ENCODE measurements around the gene CPN2. TPM values are rescaled to one million over a fixed set of nuclear protein-coding genes. Genes with fewer than 3 reads are reported as not detected.

Gene CPN2
- total and polyA plus RNA-seq, 2 donors (not counting 1 experiment from before 2014, with no cell fraction given): not detected

DNA sequence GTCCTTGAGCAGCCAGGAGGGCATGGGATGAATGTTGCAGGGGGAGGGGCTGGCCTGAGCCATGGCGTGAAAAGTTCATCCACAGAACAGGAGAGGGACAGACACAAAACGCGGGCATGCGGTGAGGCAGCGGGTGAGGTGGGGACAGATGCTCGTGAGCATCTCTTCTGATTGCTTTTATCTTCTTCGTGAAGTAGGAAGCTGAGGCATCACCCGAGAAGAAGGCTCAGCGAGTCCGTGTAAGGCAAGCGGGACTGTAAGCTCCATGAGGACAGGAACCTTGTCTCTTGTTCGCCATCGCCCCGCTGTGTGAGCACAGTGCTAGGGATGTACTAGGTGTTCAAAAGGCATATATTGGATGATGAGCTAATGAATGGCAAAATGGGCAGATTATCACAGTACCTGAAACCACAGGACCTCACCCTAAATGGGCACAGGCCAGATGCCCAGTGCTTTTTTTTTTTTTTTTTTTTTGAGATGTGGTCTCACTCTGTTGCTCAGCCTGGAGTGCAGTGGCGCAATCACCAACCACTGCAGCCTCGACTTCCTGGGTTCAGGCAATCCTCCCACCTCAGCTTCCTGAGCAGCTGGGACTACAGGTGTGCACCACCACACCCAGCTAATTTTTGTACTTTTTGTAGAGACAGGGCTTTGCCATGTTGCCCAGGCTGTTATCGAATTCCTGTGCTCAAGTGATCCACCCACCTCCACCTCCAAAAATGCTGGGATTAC, 46.8 kb downstream of the CPN2 start:
- peaks cover 0 to 10% (median 2%) of the 10 kb centered on the region in 4 experiments for H3K27me3 ChIP-seq (replicated peaks in 1 of 4; ENCODE audit: control extremely low read depth in 1 of 4, control insufficient read depth in 3 of 4, insufficient read depth in 4 of 4, low read length in 3 of 4)
- H3K9me3 Mint-ChIP-seq (ENCODE audit: insufficient read depth): no peaks in the 10 kb centered on the region
- DNase-seq (no peak), ATAC-seq (ENCODE audit: low read depth) (no peak)
- no peak overlapping the region for H2AFZ ChIP-seq (ENCODE audit: insufficient read depth, low read depth, low read length, poor library complexity, severe bottlenecking)
- H3K4me1 ChIP-seq (ENCODE audit: control insufficient read depth in 2 of 2, insufficient read depth in 2 of 2, low read length in 2 of 2): peaks cover 49 to 63% of the 10 kb centered on the region in 2 donors
- H3K9me3 ChIP-seq (ENCODE audit: control extremely low read depth in 1 of 3, control insufficient read depth in 2 of 3, insufficient read depth in 1 of 3, low read length in 2 of 3): peaks cover 0 to 24% (median 6%) of the 10 kb centered on the region in 3 donors
- POLR2A ChIA-PET: no interaction called here
- no peak overlapping the region for H3K9ac ChIP-seq (ENCODE audit: low read length)
- H3K4me2 ChIP-seq (replicated peaks; ENCODE audit: low read depth, low read length, poor library complexity, severe bottlenecking): peak overlapping the region; percentile 92
- H4K20me1 ChIP-seq (ENCODE audit: control insufficient read depth, insufficient read depth, low read length, poor library complexity, severe bottlenecking): peaks cover 5% of the 10 kb centered on the region
- H3K27ac ChIP-seq (ENCODE audit: low read length in 2 of 2): no peak overlapping the region
- H3K27me3 Mint-ChIP-seq: peaks cover 5% of the 10 kb centered on the region
- TF ChIP-seq, protein P1, sequence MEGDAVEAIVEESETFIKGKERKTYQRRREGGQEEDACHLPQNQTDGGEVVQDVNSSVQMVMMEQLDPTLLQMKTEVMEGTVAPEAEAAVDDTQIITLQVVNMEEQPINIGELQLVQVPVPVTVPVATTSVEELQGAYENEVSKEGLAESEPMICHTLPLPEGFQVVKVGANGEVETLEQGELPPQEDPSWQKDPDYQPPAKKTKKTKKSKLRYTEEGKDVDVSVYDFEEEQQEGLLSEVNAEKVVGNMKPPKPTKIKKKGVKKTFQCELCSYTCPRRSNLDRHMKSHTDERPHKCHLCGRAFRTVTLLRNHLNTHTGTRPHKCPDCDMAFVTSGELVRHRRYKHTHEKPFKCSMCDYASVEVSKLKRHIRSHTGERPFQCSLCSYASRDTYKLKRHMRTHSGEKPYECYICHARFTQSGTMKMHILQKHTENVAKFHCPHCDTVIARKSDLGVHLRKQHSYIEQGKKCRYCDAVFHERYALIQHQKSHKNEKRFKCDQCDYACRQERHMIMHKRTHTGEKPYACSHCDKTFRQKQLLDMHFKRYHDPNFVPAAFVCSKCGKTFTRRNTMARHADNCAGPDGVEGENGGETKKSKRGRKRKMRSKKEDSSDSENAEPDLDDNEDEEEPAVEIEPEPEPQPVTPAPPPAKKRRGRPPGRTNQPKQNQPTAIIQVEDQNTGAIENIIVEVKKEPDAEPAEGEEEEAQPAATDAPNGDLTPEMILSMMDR (IDR thresholded peaks at IDR 0.05): no peak
- no peak for TF ChIP-seq EZH2 (IDR thresholded peaks at IDR 0.05; ENCODE audit: borderline replicate concordance, insufficient read depth, low read depth, low read length, poor library complexity, severe bottlenecking)
- CTCF ChIA-PET: interaction anchor here (0.6 to 4.1 kb wide), 9 partner anchors 9 to 524 kb away, joined by 3 to 47 read pairs (median 3); no protein-coding TSS in a partner anchor
- H3K79me2 ChIP-seq (ENCODE audit: control insufficient read depth, insufficient read depth, low read length): no peaks in the 10 kb centered on the region
- H3K36me3 ChIP-seq (replicated peaks in 1 of 2; ENCODE audit: control extremely low read depth in 1 of 2, control insufficient read depth in 1 of 2, extremely low read depth in 1 of 2, insufficient read depth in 2 of 2, low read length in 1 of 2): no peaks in the 10 kb centered on the region
- no peak overlapping the region for H3K27ac Mint-ChIP-seq
- H3K4me1 Mint-ChIP-seq: peaks cover 52% of the 10 kb centered on the region
- no peak overlapping the region for H3K4me3 Mint-ChIP-seq
- WGBS (ENCODE audit: insufficient coverage): 79% methylated on average over 14 of the region's 17 CpGs
- intact Hi-C loops (cut with micrococcal nuclease): loop anchor here (10.0 kb wide), 1 partner anchor 430 kb away; no protein-coding TSS in a partner anchor
- no peak overlapping the region for H3K4me3 ChIP-seq (ENCODE audit: control extremely low read depth in 1 of 5, extremely low read depth in 1 of 5, insufficient read depth in 1 of 5, low read depth in 2 of 5, low read length in 4 of 5)

DNA sequence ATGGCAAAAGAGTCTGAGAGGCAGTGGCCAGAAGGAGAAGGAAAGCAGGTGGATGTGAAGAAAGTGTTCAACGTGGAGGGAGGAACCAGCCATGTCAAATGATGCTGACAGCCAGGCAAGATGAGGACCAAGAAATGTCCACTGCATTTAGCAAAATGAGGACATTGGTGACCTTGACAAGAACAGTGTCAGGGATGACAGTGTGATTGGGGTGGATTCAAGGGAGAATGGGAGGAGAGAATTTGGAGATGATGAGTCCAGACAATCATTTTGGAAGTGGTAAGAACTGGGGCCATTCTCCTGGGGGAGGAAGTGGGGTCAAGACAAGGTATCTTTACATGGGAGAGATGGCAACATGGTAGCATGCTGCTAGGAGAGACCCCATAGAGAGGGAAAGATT, 47.4 kb downstream of the CPN2 start:
- H3K36me3 ChIP-seq (replicated peaks in 1 of 2; ENCODE audit: control extremely low read depth in 1 of 2, control insufficient read depth in 1 of 2, extremely low read depth in 1 of 2, insufficient read depth in 2 of 2, low read length in 1 of 2): no peaks in the 10 kb centered on the region
- no peak for ATAC-seq (ENCODE audit: low read depth)
- H3K4me2 ChIP-seq (replicated peaks; ENCODE audit: low read depth, low read length, poor library complexity, severe bottlenecking): no peak overlapping the region
- H4K20me1 ChIP-seq (ENCODE audit: control insufficient read depth, insufficient read depth, low read length, poor library complexity, severe bottlenecking): peaks cover 5% of the 10 kb centered on the region
- ChIA-PET CTCF (interaction anchor here (1.0 to 2.2 kb wide), 2 partner anchors 12 to 523 kb away, joined by 5 to 6 read pairs; no protein-coding TSS in a partner anchor), POLR2A (no interaction called here)
- no peaks in the 10 kb centered on the region for H3K79me2 ChIP-seq (ENCODE audit: control insufficient read depth, insufficient read depth, low read length)
- no peaks in the 10 kb centered on the region for H3K9me3 Mint-ChIP-seq (ENCODE audit: insufficient read depth)
- DNase-seq: no peak
- peaks cover 0 to 10% (median 2%) of the 10 kb centered on the region in 4 experiments for H3K27me3 ChIP-seq (replicated peaks in 1 of 4; ENCODE audit: control extremely low read depth in 1 of 4, control insufficient read depth in 3 of 4, insufficient read depth in 4 of 4, low read length in 3 of 4)
- no peak overlapping the region for H3K27ac Mint-ChIP-seq
- H3K27me3 Mint-ChIP-seq: peaks cover 5% of the 10 kb centered on the region
- intact Hi-C loops (cut with micrococcal nuclease): loop anchor here (10.0 kb wide), 1 partner anchor 429 kb away; no protein-coding TSS in a partner anchor
- H3K4me1 ChIP-seq (ENCODE audit: control insufficient read depth in 2 of 2, insufficient read depth in 2 of 2, low read length in 2 of 2): peaks cover 45 to 59% of the 10 kb centered on the region in 2 donors
- no peak overlapping the region for H2AFZ ChIP-seq (ENCODE audit: insufficient read depth, low read depth, low read length, poor library complexity, severe bottlenecking)
- H3K9ac ChIP-seq (ENCODE audit: low read length): no peak overlapping the region
- no peak overlapping the region for H3K4me3 ChIP-seq (ENCODE audit: control extremely low read depth in 1 of 5, extremely low read depth in 1 of 5, insufficient read depth in 1 of 5, low read depth in 2 of 5, low read length in 4 of 5)
- H3K4me1 Mint-ChIP-seq: peaks cover 46% of the 10 kb centered on the region
- H3K4me3 Mint-ChIP-seq: no peak overlapping the region
- no peak for TF ChIP-seq EZH2 (IDR thresholded peaks at IDR 0.05; ENCODE audit: borderline replicate concordance, insufficient read depth, low read depth, low read length, poor library complexity, severe bottlenecking)
- TF ChIP-seq, protein P1 (IDR thresholded peaks at IDR 0.05): no peak
- peaks cover 0 to 24% (median 6%) of the 10 kb centered on the region in 3 donors for H3K9me3 ChIP-seq (ENCODE audit: control extremely low read depth in 1 of 3, control insufficient read depth in 2 of 3, insufficient read depth in 1 of 3, low read length in 2 of 3)
- WGBS (ENCODE audit: insufficient coverage): 93% methylated on average over 1 of the region's 1 CpG
- H3K27ac ChIP-seq (ENCODE audit: low read length in 2 of 2): no peak overlapping the region
